HG03520 (cell line): ENCODE measurements around the gene DNAH12.
"Not testable (repeated sequence)": the region's sequence is repeated elsewhere in the genome, so short reads cannot be mapped to it uniquely, and the experiment has no call there.

Source experiments
- ATAC-seq: cut with Tn5 transposase; IDR thresholded peaks from one replicate; pipeline ENCODE4 v1.9.1; 2021; ENCODE audit warnings: mild to moderate bottlenecking, moderate library complexity; ENCODE audit not compliant: unreplicated experiment

The DNAH12 gene

GRCh38 chr3:57326498-57326897, 217.6 kb downstream of the DNAH12 start:
- not testable (repeated sequence) for ATAC-seq

- no peak for ATAC-seq
These were observed 229.9 kb downstream of the DNAH12 start for GRCh38 chr3:57314204-57314603.

- ATAC-seq: no peak
These were observed 234.3 kb downstream of the DNAH12 start for GRCh38 chr3:57309769-57310360.

DNA sequence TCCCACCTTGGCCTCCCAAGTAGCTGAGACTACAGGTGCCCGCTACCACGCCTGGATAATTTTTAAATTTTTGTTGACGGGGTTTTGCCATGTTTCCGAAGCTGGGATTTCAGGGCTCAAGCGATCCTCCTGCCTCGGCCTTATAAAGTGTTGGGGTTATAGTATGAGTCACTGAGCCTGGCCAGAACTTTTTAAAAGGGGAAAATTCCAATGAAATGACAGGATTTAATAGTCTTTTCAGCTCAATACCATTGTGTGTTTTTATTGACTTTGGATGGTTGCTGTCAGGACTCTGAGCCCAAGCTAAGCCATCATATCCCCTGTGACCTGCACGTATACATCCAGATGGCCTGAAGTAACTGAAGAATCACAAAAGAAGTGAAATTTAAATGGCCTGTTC, 240.6 kb downstream of the DNAH12 start:
- ATAC-seq: not testable (repeated sequence)

DNA sequence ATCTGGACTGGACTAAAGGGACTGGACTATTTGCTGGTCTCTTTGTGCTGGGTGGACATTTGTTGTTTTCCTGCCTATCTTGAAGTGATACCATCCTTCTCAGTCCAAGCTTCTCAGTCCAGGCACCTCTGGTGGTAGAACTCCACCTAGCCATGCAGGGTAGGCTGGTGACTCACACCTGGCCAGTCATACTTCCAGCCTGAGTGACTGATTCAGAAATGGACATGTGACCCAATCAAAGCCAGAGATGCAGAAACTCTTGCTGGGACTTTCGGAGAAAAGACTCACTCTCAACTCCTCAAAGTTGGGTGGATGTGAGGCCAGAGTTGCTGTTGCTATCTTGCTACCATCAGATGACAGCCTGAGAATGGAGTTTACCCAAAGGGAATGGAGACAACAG, 246.1 kb downstream of the DNAH12 start:
- no peak for ATAC-seq

DNA sequence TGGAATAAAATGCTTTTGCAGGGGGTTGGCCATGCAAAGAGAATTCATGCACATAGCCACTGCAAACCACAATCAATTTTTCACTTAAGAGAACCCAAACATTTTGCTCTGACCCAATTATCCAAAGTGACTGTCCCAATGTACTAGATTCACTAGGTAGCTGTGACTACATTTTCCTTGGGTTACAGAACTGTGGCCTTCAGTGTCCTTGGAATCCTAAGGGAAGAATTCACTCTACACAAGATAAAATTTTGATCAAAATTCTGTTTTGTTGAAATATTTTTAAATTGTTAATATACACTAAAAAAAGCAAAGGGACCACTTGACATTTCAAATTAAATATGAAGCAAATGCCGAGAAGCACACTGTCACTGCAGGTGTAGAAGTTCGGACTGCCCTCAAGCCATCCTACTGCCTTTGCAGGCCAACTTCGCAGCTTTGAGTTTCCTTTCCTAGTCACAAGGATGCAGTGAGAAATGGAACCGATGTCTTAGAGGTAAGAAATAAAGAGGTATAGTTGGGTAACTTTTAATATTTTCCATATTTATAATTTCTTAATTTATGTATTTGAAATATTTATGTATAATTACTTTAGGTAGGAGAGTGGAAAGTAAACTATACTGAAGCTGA, 251.1 kb downstream of the DNAH12 start:
- no peak for ATAC-seq

DNA sequence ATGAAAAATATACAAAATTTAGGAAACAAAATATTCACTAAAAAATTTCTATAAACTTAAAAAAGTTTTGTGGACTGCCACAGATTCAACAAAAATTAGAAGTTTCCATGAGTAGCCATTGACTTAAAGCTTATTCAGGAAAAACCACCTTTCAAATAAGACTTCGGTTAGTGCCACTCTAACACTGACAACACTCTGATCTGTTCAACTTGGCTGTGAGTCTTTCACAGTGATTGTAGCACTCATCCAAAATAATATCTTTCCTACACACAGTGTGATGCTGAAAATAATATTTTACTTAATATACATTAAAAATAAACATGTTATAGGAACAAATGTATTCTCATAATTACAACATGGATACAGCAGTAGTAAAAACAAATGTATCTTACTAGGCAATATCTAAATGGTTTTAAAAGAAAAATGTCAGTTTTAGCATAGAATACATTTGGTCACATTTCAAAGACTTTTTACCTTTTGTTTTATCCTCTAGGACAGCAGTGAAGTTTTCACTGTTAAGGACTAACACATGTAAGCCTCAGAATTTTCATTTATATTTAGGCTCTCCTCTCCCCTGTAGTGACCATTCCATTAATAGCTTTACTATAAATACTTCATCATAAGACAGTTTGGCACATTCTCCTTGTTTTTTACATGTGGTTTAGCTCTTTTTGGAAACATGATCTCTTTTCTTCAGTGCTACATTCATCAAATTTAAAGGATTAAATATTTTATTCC, 251.8 kb downstream of the DNAH12 start, which contains the start of gene ASB14:
Gene ASB14 (minus strand): TSS at position 527 of the 738 bp plus-strand sequence. CDS start 652 bp downstream, outside the sequence.
- ATAC-seq: no peak

DNA sequence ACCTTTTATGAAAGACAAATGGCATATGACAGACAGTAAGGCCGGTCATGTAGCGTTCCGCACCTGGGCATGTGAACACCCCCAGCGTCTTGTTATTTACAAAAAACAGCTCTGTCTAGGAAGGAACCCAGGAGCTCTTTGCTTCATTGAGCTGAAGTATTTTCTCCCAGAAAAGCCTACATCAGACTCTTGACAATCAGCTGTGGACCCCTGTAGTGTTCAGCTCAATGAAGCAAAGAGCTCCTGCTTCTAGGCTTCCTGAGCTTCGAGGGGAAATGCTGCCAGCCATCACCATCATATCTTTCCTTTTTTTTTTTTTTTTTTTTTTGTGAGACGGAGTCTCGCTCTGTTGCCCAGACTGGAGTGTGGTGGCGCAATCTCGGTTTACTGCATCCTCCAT, 255.7 kb downstream of the DNAH12 start:
- ATAC-seq: no peak

DNA sequence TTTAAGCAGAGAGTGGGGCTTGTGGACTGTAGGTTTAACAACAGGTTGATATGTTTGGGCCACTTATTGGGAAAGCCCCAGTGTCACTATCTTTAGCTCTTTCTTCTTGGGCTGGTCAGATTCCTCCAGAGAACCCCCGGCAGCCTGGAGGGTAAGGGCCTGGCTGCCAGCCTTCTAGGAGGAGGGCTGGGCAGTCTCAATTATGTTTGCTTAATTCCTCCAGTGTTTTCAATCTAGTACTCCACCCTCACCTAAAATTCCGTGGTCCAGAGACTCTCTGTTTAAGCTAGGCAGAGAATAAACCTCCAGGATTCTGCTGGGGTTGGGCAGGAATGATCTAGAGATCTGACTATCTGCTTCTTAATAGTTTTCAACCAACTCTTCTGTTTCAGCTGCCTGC, 256.9 kb downstream of the DNAH12 start:
- no peak for ATAC-seq

- ATAC-seq: no peak
These were observed 260.8 kb downstream of the DNAH12 start for GRCh38 chr3:57283334-57283733.

DNA sequence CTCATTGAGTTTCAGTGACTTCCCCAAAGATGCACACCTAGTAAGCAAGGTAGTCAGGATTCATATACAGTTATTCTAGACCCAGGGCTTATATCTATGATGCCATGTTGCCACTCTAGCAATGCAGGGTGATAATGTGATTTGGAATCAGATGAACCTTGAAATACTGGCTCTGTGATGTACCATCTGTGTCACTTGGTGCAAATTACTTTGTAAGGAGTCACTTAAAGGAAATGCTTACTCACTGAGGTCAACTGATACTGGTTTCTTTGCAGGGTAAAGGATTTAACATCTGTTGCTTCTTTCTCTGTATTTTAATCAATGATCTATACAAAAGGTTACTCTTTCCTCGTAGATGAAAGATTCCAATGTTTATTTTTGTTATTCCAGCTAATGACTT, 262.4 kb downstream of the DNAH12 start:
- no peak for ATAC-seq

DNA sequence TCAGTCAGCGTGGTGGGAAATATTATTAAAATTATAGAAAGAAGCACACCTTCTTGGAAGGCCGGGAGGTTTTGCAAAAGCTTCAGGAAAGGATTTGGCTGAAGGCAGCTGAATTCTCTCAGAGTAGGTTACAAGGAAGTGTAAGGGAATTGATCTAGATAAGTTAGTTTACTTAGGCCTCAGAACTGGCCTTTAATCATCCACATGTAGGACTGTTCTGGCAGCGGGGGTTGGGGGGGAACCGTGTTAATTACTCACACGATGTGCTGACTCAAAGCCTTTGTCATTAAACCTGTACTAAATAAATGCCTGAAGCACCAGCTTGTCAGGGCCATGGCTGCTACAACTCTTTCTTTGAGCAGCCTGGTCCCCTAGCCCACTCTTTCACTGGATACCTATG, 264.5 kb downstream of the DNAH12 start:
- ATAC-seq: no peak

DNA sequence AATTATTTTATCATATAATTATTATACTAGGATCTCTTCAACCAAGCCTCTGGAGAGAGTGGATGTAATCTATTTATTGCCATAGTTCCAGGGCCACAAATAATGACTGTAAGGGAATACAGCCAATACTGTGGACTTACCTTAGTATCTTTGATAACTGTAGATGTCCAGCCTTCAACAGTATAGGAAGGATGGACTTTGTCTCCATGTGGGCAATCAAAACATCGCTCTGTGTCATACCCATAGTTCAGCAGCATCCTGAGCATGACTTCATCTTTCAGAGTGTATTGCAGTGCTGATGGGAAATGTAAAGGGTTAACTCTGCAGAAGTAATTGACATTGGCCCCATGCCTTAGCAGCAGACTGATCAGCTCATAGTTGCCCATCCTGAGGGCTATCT, 265.9 kb downstream of the DNAH12 start:
- ATAC-seq: no peak

- no peak for ATAC-seq
These were observed 268.8 kb downstream of the DNAH12 start for GRCh38 chr3:57275393-57275792.

DNA sequence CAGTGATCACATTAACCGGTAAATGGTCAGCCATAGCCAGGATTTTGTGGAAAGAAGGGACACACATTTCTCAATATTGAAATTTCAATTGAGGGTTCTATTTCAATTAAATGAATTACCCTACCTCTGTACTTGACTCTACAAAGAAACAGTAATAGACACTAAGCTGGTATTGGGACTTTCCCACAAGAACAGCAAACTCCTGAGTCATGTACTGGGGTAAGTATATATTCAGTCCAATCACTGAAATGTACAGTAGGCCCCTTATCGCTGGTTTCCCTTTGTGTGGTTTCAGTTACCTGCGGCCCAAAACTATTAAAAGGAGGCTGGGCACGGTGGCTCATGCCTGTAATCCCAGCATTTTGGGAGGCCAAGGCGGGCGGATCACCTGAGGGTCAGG, 269.3 kb downstream of the DNAH12 start:
- no peak for ATAC-seq

DNA sequence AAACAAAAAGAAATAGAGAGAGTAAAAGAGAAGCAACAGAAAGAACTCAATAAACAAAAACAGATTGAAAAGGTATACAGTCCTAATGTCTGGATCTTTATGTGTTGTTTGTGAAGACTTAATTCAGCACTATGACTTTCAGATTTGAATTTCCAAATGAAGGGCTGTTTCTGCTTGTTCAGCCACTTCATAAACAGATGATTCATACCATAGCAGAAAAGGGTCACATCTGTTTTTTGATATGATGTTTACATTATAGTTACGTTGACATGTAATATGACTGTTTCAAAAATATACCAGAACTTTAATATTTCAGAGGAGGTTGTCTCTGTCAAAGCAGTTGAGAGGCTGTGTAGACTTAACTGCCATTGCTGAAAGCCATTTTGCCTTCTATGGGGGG, 275.7 kb downstream of the DNAH12 start:
- no peak for ATAC-seq

DNA sequence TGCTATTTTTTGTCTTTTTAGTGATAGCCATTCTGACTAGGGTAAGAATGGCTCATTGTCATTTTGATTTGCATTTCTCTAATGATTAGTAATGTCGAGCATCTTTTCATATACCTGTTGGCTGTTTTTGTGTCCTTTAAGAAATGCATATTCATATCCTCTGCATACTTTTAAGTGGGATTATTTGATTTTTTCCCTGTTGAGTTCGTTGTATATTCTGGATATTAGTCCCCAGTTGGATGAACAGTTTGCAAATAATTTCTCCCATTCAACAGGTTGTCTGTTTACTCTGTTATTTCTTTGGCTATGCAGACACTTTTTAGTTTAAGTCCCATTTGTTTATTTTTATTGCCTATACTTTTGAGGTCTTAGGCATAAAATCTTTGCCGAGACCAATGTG, 282.2 kb downstream of the DNAH12 start:
- ATAC-seq: no peak

DNA sequence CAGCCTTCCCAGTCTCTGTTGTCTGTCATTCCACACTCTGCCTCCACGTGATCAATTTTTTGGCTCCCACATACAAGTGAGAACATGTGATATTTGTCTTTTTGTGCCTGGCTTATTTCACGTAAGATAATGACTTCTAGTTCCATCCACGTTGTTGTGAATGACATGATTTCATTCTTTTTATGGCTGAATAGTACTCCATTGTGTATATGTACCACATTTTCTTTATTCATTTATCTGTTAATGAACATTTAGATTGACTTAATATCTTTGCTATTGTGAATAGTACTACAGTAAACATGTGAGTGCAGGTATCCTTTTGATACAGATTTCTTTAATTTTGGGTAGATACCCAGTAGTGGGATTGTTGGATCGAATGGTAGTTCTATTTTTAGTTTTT, 283.0 kb downstream of the DNAH12 start:
- no peak for ATAC-seq

- ATAC-seq: no peak
These were observed 286.5 kb downstream of the DNAH12 start for GRCh38 chr3:57257678-57258077.

DNA sequence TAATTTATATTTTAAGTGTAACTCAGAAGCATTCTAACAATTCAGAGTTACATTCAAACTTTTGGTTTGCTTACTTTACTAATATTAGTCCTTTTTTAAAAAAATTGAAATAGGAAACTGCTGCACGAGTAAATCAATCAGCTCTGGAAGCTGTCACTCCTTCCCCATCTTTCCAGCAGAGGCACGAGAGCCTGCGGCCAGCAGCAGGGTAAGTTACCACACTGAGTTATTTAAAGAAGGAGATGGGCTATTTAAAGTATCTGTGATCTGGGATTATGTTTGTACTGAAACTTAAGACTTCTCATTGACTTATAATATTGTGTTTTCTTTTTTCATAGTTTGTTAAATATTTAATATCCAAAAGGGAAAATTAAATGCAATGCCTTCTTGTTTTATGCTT, 287.3 kb downstream of the DNAH12 start:
- ATAC-seq: no peak

DNA sequence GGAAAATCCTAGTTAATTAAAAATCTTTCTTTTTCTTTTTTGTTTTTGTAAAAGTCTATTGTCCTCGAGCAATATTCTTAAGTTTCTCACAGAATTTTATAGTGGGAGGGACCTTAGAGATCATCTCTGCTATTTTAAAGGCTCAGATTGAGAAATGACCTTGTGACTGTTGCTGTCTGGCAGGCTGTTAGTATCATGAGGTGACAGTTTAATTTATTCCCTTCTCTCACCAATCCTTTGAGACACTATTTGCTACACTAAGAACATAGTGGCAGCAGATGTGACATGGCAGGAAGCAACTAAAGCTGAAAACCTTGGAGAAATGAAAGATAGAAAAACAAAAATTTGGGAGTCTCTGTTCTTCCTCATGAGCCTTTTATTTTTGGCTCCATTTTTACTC, 291.7 kb downstream of the DNAH12 start:
- ATAC-seq: no peak

GRCh38 chr3:57244946-57245345, 299.2 kb downstream of the DNAH12 start:
- no peak for ATAC-seq
